MV-4-11 (cell line): ENCODE data around the gene AKR1B1.

ENCODE experiments used
- DNase-seq: peaks from one replicate; lab custom pipeline; 2025; lab: John Stamatoyannopoulos, UW

The AKR1B1 gene

DNA sequence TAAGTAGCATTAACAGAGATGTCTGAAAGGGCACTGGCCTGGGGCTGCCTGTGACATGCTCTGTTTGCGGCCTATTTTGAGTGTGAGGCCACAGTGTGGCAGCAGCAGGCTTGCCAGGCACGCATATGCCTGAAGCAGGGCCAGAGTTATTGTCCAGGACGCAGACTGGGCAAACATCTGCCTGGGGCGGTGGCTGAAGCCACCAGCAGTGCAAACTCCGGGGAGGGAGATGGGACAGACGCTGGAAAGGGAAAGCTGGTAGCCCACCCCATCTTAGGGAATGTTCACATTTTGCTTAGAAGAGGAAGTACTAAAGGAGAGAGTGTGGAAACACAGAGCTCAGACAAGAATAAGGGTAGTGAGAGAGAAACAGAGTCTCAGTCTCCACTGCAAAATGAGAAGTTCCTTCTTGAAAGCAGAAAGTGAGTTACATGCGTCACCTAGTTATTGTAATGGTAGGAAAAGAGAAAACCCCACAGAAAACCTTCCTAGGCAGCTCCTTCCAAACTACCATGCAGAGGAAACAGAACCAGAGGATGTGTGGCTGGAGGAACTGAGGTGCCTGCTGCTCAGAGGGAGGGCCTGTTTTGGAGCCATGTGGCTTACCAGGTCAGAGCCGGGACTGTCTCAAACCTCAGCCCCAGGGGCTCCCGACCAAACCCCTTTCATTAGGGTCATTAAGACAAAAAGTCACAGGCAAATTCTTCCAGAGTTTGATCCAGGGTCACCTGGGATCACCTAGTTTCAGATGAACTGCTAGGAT is 14.5 kb downstream of the AKR1B1 start:
- DNase-seq, result peak; percentile 92

DNA sequence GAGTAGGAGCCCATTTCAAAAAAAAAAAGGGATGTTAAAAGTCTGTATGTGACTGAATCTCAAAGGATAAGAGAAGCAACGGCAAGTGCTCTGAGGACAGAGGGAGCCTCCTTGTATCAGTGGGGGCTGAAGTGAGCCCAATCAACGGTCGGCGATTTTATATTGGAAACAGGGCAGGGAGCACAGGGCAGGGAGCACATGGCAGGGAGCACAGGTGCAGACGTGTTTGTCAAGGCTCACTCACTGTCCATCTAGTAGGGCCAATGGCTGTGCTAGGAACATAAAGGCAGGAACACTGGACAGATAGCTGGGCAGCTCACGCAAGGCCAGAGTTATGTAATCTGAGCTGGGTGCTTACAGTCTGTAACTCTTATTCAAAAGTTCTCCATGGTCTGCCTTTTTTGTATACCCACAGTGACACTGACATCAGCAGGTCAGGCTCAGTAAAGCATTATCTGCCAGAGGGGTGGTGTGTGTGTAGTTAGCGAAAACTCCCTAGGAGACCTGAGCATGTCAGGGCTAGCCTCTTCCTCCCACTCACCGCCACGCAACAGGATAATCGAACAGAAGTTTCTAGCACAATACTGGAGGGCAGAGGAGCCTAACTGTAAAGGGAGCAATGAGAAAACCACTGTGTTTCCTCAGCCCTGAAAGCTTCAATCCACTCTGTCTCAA is 15.4 kb downstream of the AKR1B1 start:
- DNase-seq, result peak; percentile 52

DNA sequence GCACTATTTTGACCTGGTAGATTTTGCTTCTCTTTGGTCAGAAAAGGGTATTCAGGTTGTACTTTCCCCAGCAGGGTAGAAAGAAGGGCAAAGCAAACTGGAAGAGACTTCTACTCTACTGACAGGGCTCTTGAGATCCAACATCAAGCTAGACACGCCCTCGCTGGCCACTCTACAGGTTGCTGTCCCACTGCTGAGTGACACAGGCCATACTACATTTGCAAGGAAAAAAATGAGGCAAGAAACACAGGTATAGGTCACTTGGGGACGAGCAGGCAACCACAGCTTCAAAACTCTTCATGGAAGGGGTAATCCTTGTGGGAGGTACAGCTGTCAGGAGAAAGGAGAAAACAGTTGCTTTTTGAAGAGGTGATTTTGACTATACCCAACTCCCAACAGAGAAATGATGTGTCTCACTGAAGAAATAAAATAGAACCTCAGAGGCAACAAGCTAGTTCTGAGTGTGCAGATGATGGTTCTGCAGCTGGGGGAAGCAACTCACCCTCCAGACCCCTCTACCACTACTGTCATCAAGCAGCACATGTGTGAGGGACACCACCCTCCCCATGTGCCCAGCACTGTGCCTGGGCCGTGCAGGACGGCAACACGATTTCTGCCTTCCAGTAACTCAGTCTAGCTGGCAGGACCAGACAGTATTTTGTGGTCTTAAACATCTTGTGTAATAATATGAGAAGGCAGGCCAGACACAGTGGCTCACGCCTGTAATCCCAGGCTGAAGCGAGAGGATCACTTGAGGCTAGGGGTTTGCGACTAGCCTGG is 16.3 kb downstream of the AKR1B1 start:
- DNase-seq, result no peak

DNA sequence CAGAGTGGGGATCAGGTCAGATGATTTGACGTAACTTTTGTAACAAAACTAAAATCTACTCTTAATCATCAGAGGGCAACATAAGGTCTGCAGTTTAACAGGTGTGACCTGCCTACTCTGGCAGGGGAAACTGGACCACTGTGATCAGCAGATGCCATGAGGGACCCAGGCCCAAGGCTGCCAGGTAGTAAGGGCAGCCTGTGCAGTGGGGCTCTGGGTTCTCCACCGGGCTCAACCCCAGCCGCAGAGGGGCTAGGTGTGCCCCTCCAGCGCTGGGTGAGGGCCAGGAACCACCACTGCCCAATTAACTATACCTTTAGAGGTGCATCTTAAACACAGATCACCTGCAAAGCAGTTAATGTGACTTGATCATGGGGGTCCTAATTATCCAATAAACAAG is 17.6 kb downstream of the AKR1B1 start:
- no peak for DNase-seq

DNA sequence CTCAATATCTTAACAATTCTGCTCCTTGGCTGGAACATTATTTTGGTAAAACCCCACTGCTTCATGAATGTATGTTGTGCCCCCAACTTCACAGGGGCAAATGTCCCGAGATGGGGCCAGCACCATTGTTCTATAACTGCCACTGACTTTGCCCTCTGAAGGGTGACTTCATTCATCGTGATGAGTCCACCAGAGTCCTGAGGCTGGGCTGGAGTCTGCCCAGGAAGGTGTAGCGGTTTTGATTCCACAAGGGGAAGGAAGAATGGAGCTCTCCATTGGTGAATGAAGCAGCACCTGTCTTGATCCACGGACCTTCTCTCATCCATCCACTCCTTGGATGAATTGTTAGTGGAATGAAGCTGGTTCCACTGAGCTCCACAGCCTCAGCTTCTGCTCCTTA is 18.4 kb downstream of the AKR1B1 start:
- DNase-seq, result no peak

DNA sequence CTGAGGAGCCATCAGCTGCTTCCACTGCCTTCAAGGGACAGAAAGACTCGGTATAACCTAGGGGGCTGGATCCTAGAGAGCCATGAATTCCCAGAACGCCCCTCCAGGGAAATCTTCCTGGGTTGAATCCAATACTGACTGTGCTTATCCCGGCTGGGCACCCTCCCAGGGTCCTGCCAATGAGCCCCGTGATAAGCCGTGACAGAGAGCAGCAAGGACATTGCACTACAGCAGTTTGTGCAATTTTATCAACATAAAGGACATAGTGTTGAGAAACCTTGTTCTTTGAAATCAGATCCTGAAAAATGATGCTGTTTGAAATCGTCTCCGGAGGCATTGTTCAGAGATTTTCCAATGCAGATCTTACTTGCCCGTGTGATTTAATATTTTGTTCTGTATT is 18.8 kb downstream of the AKR1B1 start:
- DNase-seq, result no peak

DNA sequence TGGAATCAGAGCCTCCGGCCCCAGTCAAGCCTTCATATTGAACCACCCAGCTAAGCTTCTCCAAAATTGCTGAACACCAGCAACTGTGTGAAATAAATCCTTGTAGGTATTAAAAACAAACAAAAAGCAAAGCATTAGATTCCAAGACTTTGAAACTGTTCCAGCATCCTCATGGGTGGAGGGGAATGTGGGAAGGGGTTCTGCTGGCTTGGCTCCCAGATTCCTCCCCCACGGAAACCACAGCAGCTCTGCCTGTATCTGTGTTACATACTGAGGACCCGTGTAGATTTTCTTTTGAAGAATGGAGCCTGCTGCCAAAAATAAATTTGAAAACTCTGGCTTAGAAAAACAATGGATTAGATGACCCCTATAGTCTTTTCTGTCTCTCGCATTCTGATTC is 20.0 kb downstream of the AKR1B1 start:
- no peak for DNase-seq

DNA sequence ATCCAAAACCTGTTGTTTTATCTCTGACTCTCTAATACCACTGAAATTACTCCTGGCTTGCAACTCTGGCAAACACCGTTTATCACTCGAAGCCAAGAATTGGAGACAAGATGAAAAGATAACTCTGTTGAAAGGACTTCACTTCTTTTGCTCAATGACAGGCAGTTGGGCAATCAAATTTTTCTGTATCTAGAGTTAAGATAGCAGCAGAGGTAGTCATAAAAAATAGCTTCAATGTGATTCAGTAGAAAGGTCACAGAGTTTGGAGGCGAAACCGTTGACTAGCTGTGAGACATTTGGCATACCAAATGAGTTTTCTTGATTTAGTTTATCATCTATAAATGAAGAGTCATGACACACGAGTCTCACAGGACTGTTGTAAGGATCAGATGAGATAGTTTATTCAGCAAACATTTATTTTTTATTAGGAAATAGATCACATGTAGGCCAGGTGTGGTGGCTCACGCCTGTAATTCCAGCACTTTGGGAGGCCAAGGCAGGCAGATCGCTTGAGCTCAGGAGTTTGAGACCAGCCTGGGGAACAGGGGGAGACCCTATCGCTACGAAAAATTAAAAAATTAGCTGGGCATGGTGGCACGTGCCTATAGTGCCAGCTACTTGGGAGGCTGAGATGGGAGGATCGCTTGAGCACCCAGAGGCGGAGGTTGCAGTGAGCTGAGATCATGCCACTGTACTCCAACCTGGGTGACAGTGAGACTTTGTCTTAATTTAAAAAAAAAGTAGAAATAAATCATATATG is 23.6 kb downstream of the AKR1B1 start:
- no peak for DNase-seq

DNA sequence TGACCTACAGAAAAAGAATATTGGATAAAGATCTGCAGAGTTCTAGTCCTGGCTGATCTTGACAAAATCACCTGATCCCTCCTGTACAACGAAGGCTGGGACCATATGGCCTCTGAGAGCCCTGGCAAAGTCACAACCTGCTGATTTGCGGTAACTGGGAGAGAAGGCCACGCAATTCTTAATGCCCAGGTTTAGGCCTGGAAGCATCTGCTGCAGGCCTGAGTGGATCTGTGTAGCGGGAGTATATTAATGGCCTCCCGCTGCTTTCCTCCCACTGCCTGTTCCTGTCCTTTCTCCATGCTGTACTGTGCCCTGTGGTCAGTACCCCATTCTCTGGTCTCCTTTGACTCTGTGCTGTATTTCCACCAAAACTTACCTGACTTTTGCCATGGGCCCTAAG is 24.2 kb downstream of the AKR1B1 start:
- DNase-seq, result no peak

DNA sequence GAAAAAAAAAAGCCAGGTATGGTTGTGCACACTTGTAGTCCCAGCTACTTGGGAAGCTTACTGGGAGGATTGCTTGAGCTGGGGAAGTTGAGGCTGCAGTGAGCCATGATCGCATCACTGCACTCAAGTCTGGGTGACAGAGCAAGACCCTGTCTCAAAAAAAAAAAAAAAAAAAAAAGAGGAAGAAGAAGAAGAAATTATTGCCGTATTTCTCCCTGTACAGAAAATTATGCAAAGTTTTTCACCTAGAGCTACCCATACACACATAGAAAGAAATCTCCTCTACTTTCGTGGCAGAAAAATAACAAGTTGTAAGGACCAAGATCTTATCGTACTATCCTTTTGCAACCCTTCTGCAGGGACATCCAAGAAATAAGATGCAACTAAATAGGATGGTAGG is 25.5 kb downstream of the AKR1B1 start:
- no peak for DNase-seq

DNA sequence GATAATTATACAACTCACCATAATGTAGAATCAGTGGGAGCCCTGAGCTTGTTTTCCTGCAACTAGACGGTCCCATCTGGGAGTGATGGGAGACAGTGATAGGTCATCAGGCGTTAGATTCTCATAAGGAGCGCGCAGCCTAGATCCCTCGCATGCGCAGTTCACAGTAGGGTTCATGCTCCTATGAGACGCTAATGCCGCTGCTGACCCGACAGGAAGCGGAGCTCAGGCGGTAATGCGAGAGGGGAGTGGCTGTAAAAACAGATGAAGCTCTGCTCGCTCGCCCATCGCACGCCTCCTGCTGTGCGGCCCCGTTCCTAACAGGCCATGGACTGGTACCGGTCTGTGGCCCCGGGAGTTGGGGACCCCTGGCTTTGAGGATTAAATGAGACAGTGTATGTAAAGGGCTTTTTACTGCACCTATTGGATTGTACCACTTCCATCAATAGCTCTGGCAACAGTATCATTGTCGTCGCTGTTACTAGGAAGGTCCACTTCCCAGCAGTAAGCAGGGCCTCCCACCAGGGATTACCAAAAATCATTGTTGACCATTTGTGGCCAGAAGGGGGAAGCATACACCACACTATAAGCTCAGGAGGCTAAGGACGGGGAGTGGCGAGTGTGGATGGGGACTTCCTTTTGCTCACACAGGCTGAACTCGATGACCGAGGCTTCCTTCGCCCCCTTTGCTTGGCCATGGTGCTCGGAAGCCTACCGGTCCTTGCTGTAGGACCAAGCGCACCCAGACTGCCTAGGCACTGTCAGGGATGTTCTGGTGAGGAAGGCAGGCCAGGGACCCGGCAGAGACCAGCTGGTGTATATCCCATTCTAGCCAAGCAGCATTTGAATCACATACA is 26.4 kb downstream of the AKR1B1 start:
- peak; percentile 78 for DNase-seq

DNA sequence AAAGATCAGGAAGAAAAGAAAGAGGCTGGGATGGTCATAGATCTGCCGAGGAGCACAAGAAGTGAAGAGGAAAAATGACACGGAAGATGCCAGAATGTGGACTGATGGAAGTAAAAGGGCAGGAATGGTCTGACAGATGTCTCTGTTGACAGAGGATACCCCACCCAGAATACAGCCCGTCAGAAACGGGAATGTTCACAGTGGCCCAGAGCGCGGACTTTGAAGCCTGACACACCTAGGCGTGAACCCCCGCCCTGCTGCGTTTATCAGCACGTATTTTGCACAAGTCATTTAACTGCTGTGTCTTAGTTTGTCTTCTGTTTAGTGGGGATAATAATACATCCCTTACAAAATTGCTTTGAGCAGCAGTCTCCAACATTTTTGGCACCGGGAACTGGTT is 27.1 kb downstream of the AKR1B1 start:
- DNase-seq, result no peak

DNA sequence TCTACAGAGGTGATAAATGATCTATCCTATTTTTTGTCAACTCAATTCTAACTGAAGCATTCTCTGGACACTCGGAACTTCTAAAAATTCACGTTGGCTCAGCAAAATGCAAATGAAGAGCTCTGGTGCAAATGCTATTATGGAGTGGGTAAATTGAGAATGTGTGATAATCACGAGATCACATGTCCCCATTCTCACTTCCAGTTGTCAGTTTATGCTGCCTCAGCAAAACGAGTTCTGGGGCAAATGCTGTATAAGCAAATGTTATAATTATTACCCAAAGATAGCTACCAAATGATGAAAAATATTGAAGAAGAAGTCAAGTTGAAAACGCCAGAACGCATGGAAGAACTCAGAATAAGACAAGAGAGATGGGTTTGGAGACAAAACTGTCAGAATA is 29.4 kb downstream of the AKR1B1 start:
- DNase-seq, result no peak

DNA sequence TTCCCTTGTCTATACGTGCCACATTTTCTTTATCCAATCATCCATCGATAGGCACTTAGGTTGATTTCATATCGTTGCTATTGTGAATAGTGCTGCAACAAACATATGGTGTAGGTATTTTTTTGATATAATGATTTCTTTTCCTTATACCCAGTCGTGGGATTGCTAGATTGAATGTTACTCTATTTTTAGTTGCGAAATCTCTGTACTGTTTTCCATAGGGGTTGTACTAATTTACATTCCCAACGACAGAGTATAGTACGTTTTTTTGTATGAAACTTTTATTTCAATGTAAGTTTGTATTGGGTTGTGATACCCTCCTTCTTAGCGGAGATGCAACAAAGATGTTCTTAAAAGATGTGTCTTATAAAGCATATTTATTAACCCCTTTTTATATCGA is 30.0 kb downstream of the AKR1B1 start:
- no peak for DNase-seq

DNA sequence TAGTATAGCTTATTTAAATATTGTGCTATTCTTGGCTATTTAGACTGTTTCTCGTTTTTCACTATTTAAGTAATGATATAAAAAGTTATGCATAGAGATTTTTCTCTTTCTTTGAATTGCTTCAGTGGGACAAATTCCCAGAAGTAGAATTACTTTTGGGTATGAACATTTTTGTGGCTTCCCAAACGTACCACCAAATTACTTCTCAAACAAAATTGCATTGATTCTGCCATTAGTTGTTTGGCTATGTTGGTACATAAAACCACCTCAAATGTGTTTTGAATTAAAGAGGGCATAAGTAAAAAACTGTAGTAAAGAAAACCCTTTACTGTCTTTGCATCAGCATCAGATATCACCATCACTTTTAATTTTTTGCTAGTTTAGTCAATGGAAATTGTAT is 31.0 kb downstream of the AKR1B1 start:
- DNase-seq, result no peak

DNA sequence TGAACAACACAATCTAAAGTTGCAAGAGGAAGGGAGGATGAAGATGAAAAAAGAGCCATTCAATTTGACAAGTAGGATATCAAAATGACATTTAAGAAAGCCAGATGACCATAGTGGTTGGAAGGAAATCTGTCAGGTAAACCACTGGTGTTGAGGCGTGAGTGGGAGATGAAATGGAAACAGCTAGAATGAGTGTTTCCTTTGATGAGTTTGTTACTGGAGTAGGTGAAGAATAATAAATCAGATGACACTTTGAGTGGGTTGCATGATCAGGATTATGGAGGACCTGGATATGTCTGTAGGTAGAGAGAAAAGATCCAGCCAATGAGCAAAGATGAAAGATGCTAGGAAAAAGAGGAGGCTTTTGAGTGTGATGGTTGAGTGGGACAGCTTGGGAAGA is 33.1 kb downstream of the AKR1B1 start:
- DNase-seq, result no peak

DNA sequence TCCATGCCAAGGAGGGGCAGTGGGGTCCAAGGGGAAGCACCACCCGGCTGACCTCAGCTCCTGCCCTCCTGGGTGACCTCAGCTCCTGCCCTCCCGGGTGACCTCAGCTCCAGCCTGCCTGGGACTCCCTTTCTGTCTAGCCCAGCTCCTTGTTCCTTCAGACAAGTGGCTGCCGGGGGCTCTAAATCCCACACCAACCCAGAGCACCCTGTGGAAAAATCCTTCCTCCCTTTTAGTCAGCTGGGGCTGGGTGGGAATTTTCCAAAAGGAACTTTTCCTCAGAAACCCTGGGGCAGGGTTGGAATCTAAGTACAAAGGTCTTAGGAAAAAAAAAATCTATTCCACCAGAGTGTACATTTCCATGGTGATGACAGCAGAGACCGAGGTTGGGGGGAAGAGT is 36.3 kb downstream of the AKR1B1 start:
- no peak for DNase-seq

DNA sequence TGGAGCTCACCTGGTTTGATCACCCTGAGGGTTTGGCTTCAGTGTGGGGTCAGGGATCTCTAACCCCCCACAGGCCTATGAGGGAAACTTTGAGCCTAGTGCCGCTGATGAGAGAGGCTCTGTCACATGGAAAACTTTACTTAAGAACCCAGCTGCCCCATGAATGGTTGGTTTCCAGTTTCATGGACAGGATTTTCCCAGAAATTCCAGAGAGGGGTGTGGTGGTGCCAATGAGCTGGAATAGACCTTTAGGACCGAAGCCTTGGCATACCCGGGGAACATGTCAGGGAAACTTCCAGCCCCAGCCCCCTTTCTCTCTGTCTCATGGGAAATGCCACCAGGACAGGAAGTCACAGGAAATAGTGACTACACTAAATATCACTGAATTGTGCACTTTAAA is 36.9 kb downstream of the AKR1B1 start:
- DNase-seq, result no peak

DNA sequence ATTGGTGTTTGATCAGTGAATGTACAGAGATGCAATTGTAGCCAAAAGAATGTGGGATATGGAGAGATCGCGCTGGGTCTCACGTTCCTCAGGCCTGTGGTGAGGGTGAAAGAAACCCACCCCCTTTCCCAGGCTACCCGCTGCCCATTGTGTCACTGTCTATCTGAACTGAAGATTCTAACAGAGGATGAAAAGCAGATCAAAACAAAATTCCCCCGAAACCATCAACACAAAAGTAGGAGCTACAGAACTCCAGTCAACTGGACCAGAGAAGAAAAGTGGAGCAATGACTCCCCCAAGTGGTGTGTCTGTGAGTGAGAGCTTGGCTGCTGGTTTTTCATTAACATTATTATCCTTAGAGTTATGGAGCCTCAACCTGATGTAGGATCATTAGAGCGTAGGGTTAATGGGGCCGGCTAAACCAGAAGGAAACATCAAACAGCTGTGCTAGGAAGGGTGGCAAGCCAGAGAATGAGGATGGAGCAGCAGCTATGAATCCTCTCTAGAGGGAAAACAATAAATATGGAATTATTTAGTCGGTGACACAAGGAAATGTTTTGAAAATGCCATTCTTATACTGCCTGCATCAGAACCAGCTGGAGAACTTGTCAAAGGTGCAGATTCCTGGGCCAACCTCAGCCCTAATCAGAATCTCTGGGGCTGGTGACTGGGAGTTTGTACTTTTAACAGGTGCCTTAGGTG is 38.3 kb downstream of the AKR1B1 start:
- peak; percentile 15 for DNase-seq

DNA sequence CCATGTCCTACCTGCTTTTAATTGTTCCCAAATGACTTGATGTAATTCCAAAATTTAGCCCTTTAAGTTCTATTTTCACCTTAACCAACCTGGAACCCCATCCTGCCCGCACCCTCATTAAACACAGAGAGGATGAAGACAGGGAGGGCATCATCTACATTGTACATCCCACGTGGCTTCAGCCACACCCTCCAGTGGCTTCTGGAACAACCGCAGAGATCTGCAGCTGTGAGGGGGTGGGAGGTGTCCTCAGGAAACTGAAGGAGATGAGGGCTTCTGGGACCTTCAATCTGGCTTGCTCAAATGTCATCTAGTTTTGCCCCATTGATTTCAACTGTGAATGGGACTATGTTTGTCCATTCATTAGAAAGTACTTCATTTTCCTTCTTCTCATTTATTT is 39.0 kb downstream of the AKR1B1 start:
- DNase-seq, result peak; percentile 24

DNA sequence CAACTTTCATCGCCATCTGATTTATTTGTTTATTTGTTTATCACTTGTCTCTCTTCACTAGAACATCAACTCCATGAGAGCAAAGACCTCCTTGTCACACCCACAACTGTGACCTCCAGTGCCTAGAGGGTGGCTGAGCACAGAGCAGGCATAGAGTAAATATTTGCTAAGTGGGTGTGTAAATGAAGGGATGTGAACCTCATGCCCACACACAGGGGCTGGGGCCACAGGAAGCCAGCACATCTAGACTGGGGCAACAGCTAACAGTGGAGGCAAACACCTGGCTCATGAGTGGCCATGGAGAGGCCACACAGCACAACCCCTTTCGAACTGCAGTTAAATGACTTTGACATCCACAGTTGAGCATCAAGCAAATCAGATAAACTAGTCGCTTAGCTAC is 39.8 kb downstream of the AKR1B1 start:
- DNase-seq, result no peak
